Mucosa of rectum (tissue), 2 donors: ENCODE results near the gene KCNK15.
A peak's percentile ranks its signal among the peaks of the same experiment; 100 is the strongest.

Experiments used
- H3K27ac ChIP-seq, 2 donors: one replicate each; pipeline ENCODE4 v1.7.0; 2013; ENCODE audit warnings: inconsistent platforms in 2 of 2, low read depth in 2 of 2, low read length in 2 of 2
- H3K27me3 ChIP-seq, 2 donors: one replicate each; pipeline ENCODE4 v1.7.0; 2013; ENCODE audit warnings: low read length in 2 of 2; ENCODE audit not compliant: control insufficient read depth in 2 of 2, insufficient read depth in 2 of 2
- H3K36me3 ChIP-seq, 2 donors: one replicate each; pipeline ENCODE4 v1.7.0; 2013; ENCODE audit warnings: low read length in 2 of 2; ENCODE audit not compliant: control insufficient read depth in 2 of 2, insufficient read depth in 2 of 2
- H3K4me1 ChIP-seq, 2 donors: one replicate each; pipeline ENCODE4 v1.7.0; 2013; ENCODE audit warnings: low read length in 2 of 2, mild to moderate bottlenecking in 1 of 2; ENCODE audit not compliant: control insufficient read depth in 2 of 2, insufficient read depth in 2 of 2
- H3K4me3 ChIP-seq, 2 donors: one replicate each; pipeline ENCODE4 v1.7.0; 2013; ENCODE audit warnings: low read length in 2 of 2
- H3K9ac ChIP-seq, 2 donors: one replicate each; pipeline ENCODE4 v1.7.0; 2013; ENCODE audit warnings: low read length in 2 of 2, low read depth in 1 of 2, mild to moderate bottlenecking in 1 of 2
- H3K9me3 ChIP-seq, 2 donors: one replicate each; pipeline ENCODE4 v1.7.0; 2013; ENCODE audit warnings: low read length in 2 of 2; ENCODE audit not compliant: control insufficient read depth in 2 of 2
- donor health status: healthy.
- donor health status: Normal muscosa, but diverticular disease.

KCNK15 gene

GRCh38 chr20:44733341-44734069 is 12.2 kb upstream of the KCNK15 start:
- H3K9ac ChIP-seq = no peak overlapping the region
- H3K27me3 ChIP-seq = no peaks in the 10 kb centered on the region
- no peaks in the 10 kb centered on the region for H3K36me3 ChIP-seq
- H3K9me3 ChIP-seq = no peaks in the 10 kb centered on the region
- H3K4me1 ChIP-seq = peaks cover 0 to 4% of the 10 kb centered on the region in 2 donors
- H3K4me3 ChIP-seq = no peak overlapping the region
- H3K27ac ChIP-seq = no peak overlapping the region

GRCh38 chr20:44734938-44735337 is 10.7 kb upstream of the KCNK15 start:
- Histone ChIP-seq H3K27me3 (no peaks in the 10 kb centered on the region), H3K9ac (no peak overlapping the region), H3K9me3 (no peaks in the 10 kb centered on the region), H3K27ac (no peak overlapping the region), H3K4me1 (peaks cover 0 to 4% of the 10 kb centered on the region in 2 donors), H3K36me3 (no peaks in the 10 kb centered on the region), H3K4me3 (no peak overlapping the region)

- no peaks in the 10 kb centered on the region for H3K27me3 ChIP-seq
- H3K4me1 ChIP-seq = peaks cover 0 to 4% of the 10 kb centered on the region in 2 donors
- no peaks in the 10 kb centered on the region for H3K36me3 ChIP-seq
- no peaks in the 10 kb centered on the region for H3K9me3 ChIP-seq
- H3K4me3 ChIP-seq = peak overlapping the region; percentile 59
- H3K27ac ChIP-seq = no peak overlapping the region
- no peak overlapping the region for H3K9ac ChIP-seq
These were observed 9.9 kb upstream of the KCNK15 start for GRCh38 chr20:44735816-44736169.

- Histone ChIP-seq H3K4me1 (peaks cover 0 to 4% of the 10 kb centered on the region in 2 donors), H3K4me3 (peak overlapping the region; percentile 59), H3K9me3 (no peaks in the 10 kb centered on the region), H3K36me3 (no peaks in the 10 kb centered on the region), H3K27ac (no peak overlapping the region), H3K27me3 (no peaks in the 10 kb centered on the region), H3K9ac (no peak overlapping the region)
These were observed 9.3 kb upstream of the KCNK15 start for GRCh38 chr20:44736170-44737021.

GRCh38 chr20:44737116-44737515 is 8.5 kb upstream of the KCNK15 start:
- H3K27ac ChIP-seq = no peak overlapping the region

GRCh38 chr20:44738813-44739477 is 6.7 kb upstream of the KCNK15 start:
- Histone ChIP-seq H3K9me3 (no peaks in the 10 kb centered on the region), H3K27me3 (no peaks in the 10 kb centered on the region), H3K27ac (no peak overlapping the region), H3K9ac (no peak overlapping the region), H3K4me3 (peak overlapping the region in 1 of 2 donors; percentile 48), H3K36me3 (no peaks in the 10 kb centered on the region), H3K4me1 (peaks cover 0 to 4% of the 10 kb centered on the region in 2 donors)

More at GRCh38 chr20:44737116-44737515, 8.5 kb upstream of the KCNK15 start:
- H3K36me3 ChIP-seq = no peaks in the 10 kb centered on the region
- H3K27me3 ChIP-seq = no peaks in the 10 kb centered on the region
- peaks cover 0 to 4% of the 10 kb centered on the region in 2 donors for H3K4me1 ChIP-seq
- no peaks in the 10 kb centered on the region for H3K9me3 ChIP-seq
- H3K4me3 ChIP-seq = no peak overlapping the region
- H3K9ac ChIP-seq = no peak overlapping the region

- no peaks in the 10 kb centered on the region for H3K36me3 ChIP-seq
- no peak overlapping the region for H3K9ac ChIP-seq
- no peak overlapping the region for H3K27ac ChIP-seq
- H3K9me3 ChIP-seq = no peaks in the 10 kb centered on the region
- H3K4me1 ChIP-seq = peaks cover 0 to 4% of the 10 kb centered on the region in 2 donors
- no peak overlapping the region for H3K4me3 ChIP-seq
- no peaks in the 10 kb centered on the region for H3K27me3 ChIP-seq
These were observed 5.7 kb upstream of the KCNK15 start for GRCh38 chr20:44739942-44740341.

GRCh38 chr20:44742304-44743079 is 3.2 kb upstream of the KCNK15 start:
- Histone ChIP-seq H3K4me1 (peaks cover 10 to 15% of the 10 kb centered on the region in 2 donors), H3K4me3 (no peak overlapping the region), H3K27ac (no peak overlapping the region), H3K36me3 (no peaks in the 10 kb centered on the region), H3K9ac (no peak overlapping the region), H3K27me3 (peaks cover 11 to 13% of the 10 kb centered on the region in 2 donors), H3K9me3 (no peaks in the 10 kb centered on the region)

GRCh38 chr20:44743080-44743701 is 2.5 kb upstream of the KCNK15 start:
- H3K4me1 ChIP-seq = peaks cover 10 to 15% of the 10 kb centered on the region in 2 donors
- no peak overlapping the region for H3K4me3 ChIP-seq
- H3K9ac ChIP-seq = no peak overlapping the region
- no peaks in the 10 kb centered on the region for H3K9me3 ChIP-seq
- H3K27ac ChIP-seq = no peak overlapping the region
- no peaks in the 10 kb centered on the region for H3K36me3 ChIP-seq
- H3K27me3 ChIP-seq = peaks cover 11 to 13% of the 10 kb centered on the region in 2 donors
